Left lobe of liver (tissue), 2 donors: ENCODE data around the gene EPHB2. TPM values are rescaled to one million over a fixed set of nuclear protein-coding genes. Genes with fewer than 3 reads are reported as not detected.

ENCODE experiments used
- ATAC-seq: fragments of 200-7000 bp; cut with Tn5 transposase; one replicate; pipeline ENCODE4 v1.9.1; 2020; ENCODE audit warnings: mild to moderate bottlenecking, moderate library complexity
- DNase-seq: peaks from one replicate; pipeline ENCODE4 v3.0.0-alpha.2; 2020; ENCODE audit warnings: low spot score
- total RNA-seq: library from RNA; stranded (reverse); gene quantifications from one replicate; pipeline ENCODE4 v1.2.1, GENCODE V29; 2021
- donor health status: DM: no; HTN: no; CAD: no; lungs with moderate emphysema.
- donor health status: DM: no; HTN: yes; CAD: no.

Gene EPHB2
- total RNA-seq, 1 donor from 2014 or later = 0.38 TPM

GRCh38 chr1:22815421-22816066 lies 104.9 kb downstream of the EPHB2 start:
- no peak for DNase-seq
- ATAC-seq = no peak

DNA sequence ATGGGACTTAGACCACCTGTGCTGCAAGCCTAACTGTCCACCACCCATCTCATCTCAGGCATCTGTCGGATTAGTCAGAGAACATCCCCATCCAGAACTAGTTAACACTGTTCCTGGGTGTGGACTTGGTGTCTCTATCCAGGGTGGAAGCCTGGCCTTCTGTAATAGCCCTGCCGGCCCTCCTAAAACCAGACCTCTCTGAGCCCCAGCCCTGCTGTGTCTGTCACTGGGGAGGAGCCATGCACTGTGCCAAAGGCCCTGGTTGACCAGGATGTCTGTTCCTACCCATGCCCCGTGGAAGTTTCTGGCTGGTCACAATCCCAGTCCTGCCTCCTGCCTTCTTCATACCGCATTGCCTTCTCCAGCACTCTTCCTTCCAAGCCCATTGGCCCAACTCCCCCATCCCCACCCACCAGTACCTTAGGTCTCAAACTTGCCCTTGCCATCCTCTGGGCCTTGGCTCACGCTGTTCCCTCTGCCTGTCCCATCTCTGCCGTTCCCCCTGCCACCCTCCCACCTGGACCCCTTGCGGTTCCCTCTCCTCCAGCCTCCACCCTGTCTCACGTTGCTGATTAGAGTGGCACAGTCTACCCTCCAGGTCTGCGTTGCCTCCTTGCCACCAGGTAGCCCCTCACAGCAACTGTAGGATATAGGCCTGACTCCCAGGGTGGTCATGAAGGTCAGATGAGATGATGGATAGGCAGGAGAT lies 105.6 kb downstream of the EPHB2 start:
- ATAC-seq (no peak), DNase-seq (no peak)

GRCh38 chr1:22816803-22817202 lies 106.2 kb downstream of the EPHB2 start:
- no peak for ATAC-seq
- DNase-seq = no peak

DNA sequence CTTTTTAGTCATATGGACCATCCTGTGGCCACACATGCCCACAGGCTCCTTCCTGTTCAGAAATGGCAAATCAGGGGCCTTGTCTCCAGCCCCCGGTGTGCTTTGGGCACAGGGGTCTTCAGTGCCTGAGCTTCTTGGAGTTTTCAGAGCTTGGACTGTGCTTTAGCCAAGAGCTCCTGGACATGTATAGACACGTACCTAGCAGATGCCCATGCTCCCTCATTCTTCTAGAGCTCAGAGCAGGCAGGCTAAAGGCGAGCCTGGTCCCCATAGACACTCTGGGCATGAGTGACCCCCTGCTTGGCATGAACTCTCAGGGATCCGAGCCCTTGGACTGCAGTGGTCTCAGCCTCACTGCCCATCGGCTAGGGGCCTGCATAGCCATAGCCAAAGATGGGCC lies 106.8 kb downstream of the EPHB2 start:
- ATAC-seq = no peak
- no peak for DNase-seq

- DNase-seq (no peak), ATAC-seq (peak; percentile 49)
These were observed 107.6 kb downstream of the EPHB2 start for GRCh38 chr1:22818061-22818770.

GRCh38 chr1:22819361-22819760 lies 108.7 kb downstream of the EPHB2 start:
- DNase-seq (no peak), ATAC-seq (no peak)

DNA sequence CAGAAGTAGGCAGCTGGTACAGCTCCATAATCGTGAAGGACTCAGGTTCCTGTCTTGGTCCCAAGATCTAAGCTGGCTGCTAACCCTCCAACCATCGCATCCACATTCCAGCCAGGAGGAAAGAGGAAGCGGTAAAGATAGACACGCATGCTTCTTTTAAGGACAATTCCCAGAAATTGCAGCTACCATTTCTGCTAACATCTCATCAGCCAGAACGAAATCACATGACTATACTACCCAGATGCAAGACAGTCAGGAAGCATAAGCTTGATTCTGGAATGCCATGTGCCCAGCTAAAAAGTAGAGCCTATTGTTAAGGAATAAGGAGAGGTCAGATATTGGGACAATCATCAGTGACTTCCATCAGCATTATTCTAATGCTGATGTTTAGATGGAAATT lies 110.4 kb downstream of the EPHB2 start:
- ATAC-seq (no peak), DNase-seq (no peak)

- DNase-seq = no peak
- ATAC-seq = no peak
These were observed 111.7 kb downstream of the EPHB2 start for GRCh38 chr1:22822371-22822770.

GRCh38 chr1:22824466-22824865 lies 113.8 kb downstream of the EPHB2 start:
- no peak for DNase-seq

DNA sequence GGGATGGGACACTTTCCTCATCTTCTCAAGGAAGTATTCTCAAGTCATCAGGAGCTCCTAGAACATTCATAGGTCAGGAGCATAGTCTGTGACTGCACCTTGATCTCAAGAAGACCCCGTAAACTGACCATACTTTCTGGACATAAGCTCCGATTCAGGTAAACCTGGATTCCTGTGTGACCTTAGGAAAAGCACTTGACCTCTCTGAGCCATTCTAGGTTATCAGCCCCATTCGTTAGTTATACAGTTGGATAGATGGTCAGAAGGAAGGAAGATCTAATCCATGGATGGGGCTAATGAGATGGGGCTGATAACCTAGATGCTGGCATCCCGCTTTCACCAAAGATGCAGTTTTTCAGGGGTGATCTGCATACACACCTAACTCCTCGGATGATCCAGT lies 114.3 kb downstream of the EPHB2 start:
- ATAC-seq (no peak), DNase-seq (no peak)

More at GRCh38 chr1:22824466-22824865, 113.8 kb downstream of the EPHB2 start:
- no peak for ATAC-seq

DNA sequence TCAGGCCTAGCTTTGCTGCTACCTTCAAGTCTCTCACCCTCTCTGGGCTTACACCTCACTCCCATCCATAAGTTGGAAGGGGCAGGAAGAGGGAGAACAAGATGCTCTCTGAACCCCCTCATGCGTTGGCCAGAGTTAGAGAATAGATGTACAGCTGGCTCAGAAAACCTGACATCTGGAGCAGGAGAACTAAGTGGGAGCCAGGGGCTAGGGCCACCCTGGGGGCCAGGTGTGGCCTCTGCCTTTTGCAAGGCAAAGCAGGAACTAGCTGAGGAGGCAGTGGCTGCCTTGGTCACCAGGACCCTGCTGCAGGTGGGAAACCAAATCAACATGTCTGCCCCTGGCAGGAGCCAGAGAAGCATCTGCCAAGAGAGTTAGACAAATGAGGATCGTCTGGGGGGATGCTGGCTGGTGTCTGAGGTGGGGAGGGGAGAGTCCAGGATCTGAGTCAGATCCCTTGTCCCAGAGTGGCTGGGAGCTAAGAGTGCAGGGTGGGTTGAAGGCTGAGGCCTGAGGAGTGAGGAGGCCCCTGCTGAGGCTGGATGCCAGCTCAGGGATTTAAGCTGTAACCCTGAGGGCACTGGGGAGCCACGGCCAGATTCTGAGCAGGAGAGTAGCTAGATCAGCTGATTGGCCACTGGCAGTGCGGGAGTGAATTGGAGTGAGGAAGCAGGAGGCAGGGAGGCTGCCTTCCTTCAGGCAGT lies 115.0 kb downstream of the EPHB2 start:
- no peak for DNase-seq

GRCh38 chr1:22826604-22827580 lies 116.3 kb downstream of the EPHB2 start:
- peak; percentile 92 for ATAC-seq

More for the DNA sequence above, 115.0 kb downstream of the EPHB2 start:
- ATAC-seq = no peak

GRCh38 chr1:22827666-22828483 lies 117.2 kb downstream of the EPHB2 start:
- peak; percentile 59 for DNase-seq
- peak; percentile 27 for ATAC-seq

More at GRCh38 chr1:22826604-22827580, 116.3 kb downstream of the EPHB2 start:
- DNase-seq = peak; percentile 73

DNA sequence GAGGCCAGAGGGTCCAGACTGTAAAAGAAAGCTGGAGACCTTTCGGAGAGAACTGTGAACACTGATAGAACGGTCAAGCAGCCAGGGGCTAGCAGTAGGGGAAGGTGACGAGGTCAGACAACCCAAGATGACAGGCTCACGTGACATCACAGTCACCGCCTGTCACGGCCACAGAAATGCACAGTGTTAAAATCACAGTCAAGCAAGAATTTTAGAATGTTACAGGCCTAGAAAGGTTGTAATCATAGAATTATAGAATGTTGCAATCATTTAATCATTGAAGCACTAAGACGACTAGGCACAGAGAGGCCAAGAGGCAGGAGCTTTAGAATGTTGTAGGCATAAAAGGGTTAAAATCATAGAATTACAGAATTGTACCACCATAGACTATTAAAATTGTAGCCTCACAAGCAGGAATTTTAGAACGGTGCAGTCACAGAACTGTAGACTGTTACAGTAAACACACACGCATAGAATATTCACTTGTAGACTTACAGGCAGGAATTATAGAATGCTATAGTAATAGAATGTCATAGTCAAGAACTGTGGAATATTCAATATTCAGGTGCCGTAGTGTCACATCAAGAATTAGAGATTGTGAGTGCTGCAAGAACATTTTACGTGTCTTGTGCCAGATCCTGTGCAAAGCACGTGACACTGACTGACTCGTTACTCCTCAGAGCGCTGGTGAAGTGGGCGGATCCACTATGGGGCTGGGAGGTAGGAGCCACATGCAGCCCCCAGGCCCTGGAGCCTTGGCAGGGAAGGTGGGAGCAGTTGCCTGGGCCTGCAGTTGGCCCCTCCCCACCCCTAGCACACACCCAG lies 118.1 kb downstream of the EPHB2 start:
- ATAC-seq = no peak
- DNase-seq = no peak

DNA sequence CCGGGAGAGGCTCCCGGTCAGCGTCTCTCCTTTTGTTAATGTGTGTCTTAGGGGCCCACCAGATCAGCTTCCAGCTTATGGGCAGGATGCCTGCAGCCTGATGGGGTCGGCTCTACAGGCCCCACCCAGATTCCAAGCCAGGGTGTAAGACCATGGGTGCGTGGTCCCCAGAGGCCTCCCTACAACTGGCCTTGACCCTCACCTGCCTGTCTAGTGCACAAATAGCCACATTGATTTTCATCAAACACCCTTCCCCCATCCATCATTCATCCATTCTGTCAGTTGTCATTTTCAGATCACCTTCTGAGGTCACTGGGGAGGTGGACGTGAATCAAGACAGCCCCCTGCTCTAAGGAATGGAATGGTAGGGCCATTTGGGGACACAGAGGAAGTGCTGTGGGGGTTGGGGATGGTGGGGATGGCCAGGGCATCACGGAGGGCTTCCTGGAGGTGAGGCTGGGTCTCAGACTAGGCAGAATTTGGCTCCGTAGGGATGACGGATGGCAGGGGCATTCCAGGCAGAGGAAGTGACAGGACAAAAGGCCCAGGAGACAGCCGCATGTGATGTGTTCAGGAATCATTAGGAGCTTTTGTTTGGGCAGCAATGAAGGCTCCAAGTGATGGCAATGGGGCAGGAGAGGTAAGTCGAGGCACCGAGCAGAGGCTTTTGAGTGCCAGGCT lies 118.8 kb downstream of the EPHB2 start:
- ATAC-seq (no peak), DNase-seq (no peak)

DNA sequence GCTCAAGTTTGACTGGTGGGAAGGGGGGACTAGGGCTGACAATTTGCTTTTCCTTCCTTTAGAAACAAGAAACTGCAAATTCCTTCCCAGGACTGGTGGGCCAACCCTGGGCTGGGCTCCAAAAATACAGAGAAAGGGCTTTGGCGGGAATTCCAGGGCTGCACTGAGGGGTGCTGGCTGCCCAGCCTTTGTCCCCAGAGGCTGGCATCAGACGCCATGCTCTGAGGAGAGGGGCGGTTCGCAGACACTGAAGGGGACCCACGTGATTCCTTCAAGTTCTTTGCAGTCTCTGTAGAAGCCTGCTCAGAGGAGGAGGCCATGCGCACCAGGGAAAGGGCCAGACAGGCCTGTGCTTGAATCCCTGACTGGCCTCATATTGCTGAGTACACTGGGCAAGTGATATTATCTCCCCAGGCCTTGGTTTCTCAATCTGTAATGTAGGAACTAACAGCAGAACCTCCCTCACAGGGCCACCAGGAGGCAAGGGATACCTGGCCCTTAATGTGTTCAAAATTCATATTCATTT lies 119.5 kb downstream of the EPHB2 start:
- ATAC-seq (no peak), DNase-seq (no peak)

DNA sequence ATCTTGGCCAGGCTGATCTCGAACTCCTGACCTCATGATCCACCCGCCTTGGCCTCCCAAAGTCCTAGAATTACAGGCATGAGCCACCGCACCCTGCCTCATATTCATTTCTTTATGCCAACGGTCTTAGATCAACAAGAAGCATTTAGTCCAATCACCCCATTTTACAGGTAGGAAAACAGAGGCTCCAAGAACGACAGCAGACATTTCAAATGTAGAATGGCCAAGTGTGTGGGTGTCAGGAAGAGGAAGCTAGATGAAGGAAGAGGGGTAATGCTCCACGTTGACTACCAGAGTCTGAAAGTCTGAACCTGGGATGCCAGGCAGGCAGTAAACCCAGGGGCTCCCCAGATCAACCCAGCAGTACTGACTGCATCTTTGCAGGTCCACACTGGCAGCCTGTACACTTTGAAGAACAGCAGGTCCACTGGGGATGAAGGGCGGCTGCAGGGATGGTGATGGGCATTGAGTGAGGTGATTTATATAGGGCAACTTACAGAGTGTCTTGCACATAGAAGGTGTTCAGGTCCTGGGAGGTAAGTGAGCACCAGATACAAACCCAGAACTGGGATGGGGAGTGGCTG lies 120.2 kb downstream of the EPHB2 start:
- no peak for DNase-seq
- no peak for ATAC-seq
